HG03060 (cell line): ENCODE data around the gene PDCD7.
A peak's percentile ranks its signal among the peaks of the same experiment; 100 is the strongest.
"Not testable (repeated sequence)": the region's sequence is repeated elsewhere in the genome, so short reads cannot be mapped to it uniquely, and the experiment has no call there.

Experiments
- ATAC-seq: cut with Tn5 transposase; IDR thresholded peaks from one replicate; pipeline ENCODE4 v1.9.1; 2021; ENCODE audit warnings: low read depth, moderate number of reproducible peaks; ENCODE audit not compliant: unreplicated experiment

Gene PDCD7

GRCh38 chr15:65133548-65134200 is at the start of gene PDCD7:
Gene PDCD7, minus strand, starts transcription at chr15:65133808. Its CDS starts 27 bp downstream, at chr15:65133781.
- peak; percentile 66 for ATAC-seq

- no peak for ATAC-seq
Measured at GRCh38 chr15:65182538-65182937, 48.9 kb upstream of the PDCD7 start.

- ATAC-seq: not testable (repeated sequence)
Measured at GRCh38 chr15:65181582-65182353, 48.2 kb upstream of the PDCD7 start.

GRCh38 chr15:65180167-65180566 is 46.6 kb upstream of the PDCD7 start:
- no peak for ATAC-seq

- ATAC-seq: no peak
Measured at GRCh38 chr15:65177901-65178300, 44.3 kb upstream of the PDCD7 start.

GRCh38 chr15:65176056-65176455 is 42.4 kb upstream of the PDCD7 start:
- no peak for ATAC-seq

GRCh38 chr15:65175511-65175910 is 41.9 kb upstream of the PDCD7 start:
- ATAC-seq: no peak

- ATAC-seq: no peak
Measured at GRCh38 chr15:65174509-65174908, 40.9 kb upstream of the PDCD7 start.

GRCh38 chr15:65172531-65172930 is 38.9 kb upstream of the PDCD7 start:
- no peak for ATAC-seq

- no peak for ATAC-seq
Measured at GRCh38 chr15:65171428-65171827, 37.8 kb upstream of the PDCD7 start.

- no peak for ATAC-seq
Measured at GRCh38 chr15:65165875-65166274, 32.3 kb upstream of the PDCD7 start.

- no peak for ATAC-seq
Measured at GRCh38 chr15:65164139-65164538, 30.5 kb upstream of the PDCD7 start.

- no peak for ATAC-seq
Measured at GRCh38 chr15:65163041-65163440, 29.4 kb upstream of the PDCD7 start.

- ATAC-seq: no peak
Measured at GRCh38 chr15:65156692-65157091, 23.1 kb upstream of the PDCD7 start.

- ATAC-seq: no peak
Measured at GRCh38 chr15:65154720-65155119, 21.1 kb upstream of the PDCD7 start.

- ATAC-seq: no peak
Measured at GRCh38 chr15:65147902-65148301, 14.3 kb upstream of the PDCD7 start.

- no peak for ATAC-seq
Measured at GRCh38 chr15:65146438-65146837, 12.8 kb upstream of the PDCD7 start.

- ATAC-seq: not testable (repeated sequence)
Measured at GRCh38 chr15:65138631-65139030, 5.0 kb upstream of the PDCD7 start.

- ATAC-seq: not testable (repeated sequence)
Measured at GRCh38 chr15:65137893-65138292, 4.3 kb upstream of the PDCD7 start.

- not testable (repeated sequence) for ATAC-seq
Measured at GRCh38 chr15:65137089-65137488, 3.5 kb upstream of the PDCD7 start.

GRCh38 chr15:65134538-65134937 is 930 bp upstream of the PDCD7 start:
- ATAC-seq: no peak
